Measurements from ENCODE around the gene PIPOX. TPM values are rescaled to one million over a fixed set of nuclear protein-coding genes. Genes with fewer than 3 reads are reported as not detected.

PIPOX gene
- polyA plus RNA-seq, 1 donor from 2014 or later: 4.4 TPM

- Histone ChIP-seq H3K27me3 (ENCODE audit: insufficient read depth, low read depth, low read length) (peaks cover 7% of the 10 kb centered on the region), H3K27ac (ENCODE audit: low read length) (no peak overlapping the region), H3F3A (ENCODE audit: insufficient read depth, low read length, poor library complexity, severe bottlenecking) (no peaks in the 10 kb centered on the region), H3K36me3 (ENCODE audit: insufficient read depth, low read length) (no peaks in the 10 kb centered on the region), H3K9me3 (ENCODE audit: low read length) (no peaks in the 10 kb centered on the region), H3K9ac (ENCODE audit: low read length) (no peak overlapping the region), H3K4me3 (ENCODE audit: low read length) (no peak overlapping the region), H3K4me2 (ENCODE audit: low read length) (no peak overlapping the region), H3K9me2 (ENCODE audit: insufficient read depth, low read length) (no peaks in the 10 kb centered on the region), H2AFZ (ENCODE audit: low read depth, low read length) (no peak overlapping the region), H3K79me2 (replicated peaks; ENCODE audit: insufficient read depth, low read length) (no peaks in the 10 kb centered on the region), H4K20me1 (ENCODE audit: insufficient read depth) (no peaks in the 10 kb centered on the region)
- TF ChIP-seq RAD21 (conservative IDR thresholded peaks at IDR 0.05): no peak
- TF ChIP-seq EZH2 (IDR thresholded peaks at IDR 0.05; ENCODE audit: borderline replicate concordance, insufficient read depth, low read length, poor library complexity, severe bottlenecking): no peak
- TF ChIP-seq CTCF (IDR thresholded peaks at IDR 0.05; ENCODE audit: poor library complexity, severe bottlenecking): no peak
- TF ChIP-seq SMC3 (conservative IDR thresholded peaks at IDR 0.05; ENCODE audit: poor library complexity): no peak
- no peak for TF ChIP-seq TAF1 (IDR thresholded peaks at IDR 0.05; ENCODE audit: low read depth)
- TF ChIP-seq EP300 (conservative IDR thresholded peaks at IDR 0.05; ENCODE audit: poor library complexity, severe bottlenecking): no peak
- no peak for TF ChIP-seq POLR2AphosphoS5 (IDR thresholded peaks at IDR 0.05)
- no peak for TF ChIP-seq REST (IDR thresholded peaks at IDR 0.05; ENCODE audit: borderline replicate concordance)
- no peak for TF ChIP-seq MXI1 (conservative IDR thresholded peaks at IDR 0.05; ENCODE audit: poor library complexity, severe bottlenecking)
These were observed 43.7 kb upstream of the PIPOX start for GRCh38 chr17:28999206-28999605.

- Histone ChIP-seq H3F3A (ENCODE audit: insufficient read depth, low read length, poor library complexity, severe bottlenecking) (no peaks in the 10 kb centered on the region), H3K27ac (ENCODE audit: low read length) (no peak overlapping the region), H3K9me2 (ENCODE audit: insufficient read depth, low read length) (no peaks in the 10 kb centered on the region), H3K4me2 (ENCODE audit: low read length) (no peak overlapping the region), H3K36me3 (ENCODE audit: insufficient read depth, low read length) (no peaks in the 10 kb centered on the region), H4K20me1 (ENCODE audit: insufficient read depth) (no peaks in the 10 kb centered on the region), H3K79me2 (replicated peaks; ENCODE audit: insufficient read depth, low read length) (no peaks in the 10 kb centered on the region), H3K4me3 (ENCODE audit: low read length) (no peak overlapping the region), H2AFZ (ENCODE audit: low read depth, low read length) (no peak overlapping the region), H3K27me3 (ENCODE audit: insufficient read depth, low read depth, low read length) (peaks cover 19% of the 10 kb centered on the region), H3K9ac (ENCODE audit: low read length) (no peak overlapping the region), H3K9me3 (ENCODE audit: low read length) (no peaks in the 10 kb centered on the region)
- TF ChIP-seq SMC3 (conservative IDR thresholded peaks at IDR 0.05; ENCODE audit: poor library complexity) (no peak), CTCF (IDR thresholded peaks at IDR 0.05; ENCODE audit: poor library complexity, severe bottlenecking) (no peak), MXI1 (conservative IDR thresholded peaks at IDR 0.05; ENCODE audit: poor library complexity, severe bottlenecking) (no peak), POLR2AphosphoS5 (IDR thresholded peaks at IDR 0.05) (no peak), EZH2 (IDR thresholded peaks at IDR 0.05; ENCODE audit: borderline replicate concordance, insufficient read depth, low read length, poor library complexity, severe bottlenecking) (no peak), RAD21 (conservative IDR thresholded peaks at IDR 0.05) (no peak), EP300 (conservative IDR thresholded peaks at IDR 0.05; ENCODE audit: poor library complexity, severe bottlenecking) (no peak), TAF1 (IDR thresholded peaks at IDR 0.05; ENCODE audit: low read depth) (no peak), REST (IDR thresholded peaks at IDR 0.05; ENCODE audit: borderline replicate concordance) (no peak)
These were observed 42.0 kb upstream of the PIPOX start for GRCh38 chr17:29000973-29001372.

Data from neural cell (in vitro differentiated cells).